GM18870 (cell line): ENCODE data around the gene KLHL7.
"Not testable (repeated sequence)": the region's sequence is repeated elsewhere in the genome, so short reads cannot be mapped to it uniquely, and the experiment has no call there.

Experiments used
- ATAC-seq: cut with Tn5 transposase; IDR thresholded peaks from one replicate; pipeline ENCODE4 v1.9.1; 2021; ENCODE audit warnings: moderate library complexity; ENCODE audit not compliant: unreplicated experiment

The KLHL7 gene

DNA sequence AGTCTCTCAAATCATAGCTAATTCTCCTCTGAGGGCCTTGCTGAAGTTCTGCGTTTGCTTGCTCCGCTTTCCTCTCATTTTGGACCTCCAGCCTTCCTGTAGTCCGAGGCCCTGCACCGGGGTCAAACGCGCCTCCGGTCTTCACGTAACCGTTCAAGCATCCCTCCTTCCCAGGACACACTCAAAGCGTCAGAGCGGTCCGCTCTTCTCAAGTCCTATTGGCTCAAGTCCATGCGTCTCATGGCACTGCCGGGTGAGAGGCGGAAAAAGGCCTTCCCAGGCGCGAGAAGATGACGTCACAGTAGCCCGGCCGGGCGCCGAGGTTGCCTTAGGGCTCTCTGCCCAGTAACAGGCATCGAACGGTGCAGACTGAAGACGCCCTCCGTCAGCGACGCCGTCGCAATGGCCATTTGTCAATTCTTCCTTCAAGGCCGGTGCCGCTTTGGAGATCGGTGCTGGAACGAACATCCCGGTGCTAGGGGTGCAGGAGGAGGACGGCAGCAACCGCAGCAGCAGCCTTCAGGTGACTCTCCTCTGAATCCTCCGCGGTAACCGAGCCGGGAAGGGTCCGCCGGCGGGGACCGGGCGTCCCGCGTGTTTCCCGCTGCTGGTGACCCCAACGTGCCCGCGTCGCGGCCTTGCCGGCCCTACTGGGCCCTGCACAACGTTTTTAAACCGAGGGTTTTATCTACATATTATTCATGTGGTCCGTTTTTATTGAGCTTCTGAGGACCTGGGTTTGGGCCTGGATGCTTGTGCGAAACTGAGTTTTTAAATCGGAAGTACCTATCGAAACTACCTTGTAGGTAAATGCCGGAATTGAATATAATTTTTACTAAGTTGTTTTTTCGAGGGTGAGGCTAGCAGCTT lies 76.3 kb downstream of the KLHL7 start, which contains the start of gene NUP42:
NUP42 (plus strand) TSS at position 365 of the 870 bp plus-strand sequence; CDS start at position 403, 38 bp downstream.
- peak; percentile 94 for ATAC-seq

- no peak for ATAC-seq
Observed at GRCh38 chr7:23183279-23184012, 77.9 kb downstream of the KLHL7 start.

DNA sequence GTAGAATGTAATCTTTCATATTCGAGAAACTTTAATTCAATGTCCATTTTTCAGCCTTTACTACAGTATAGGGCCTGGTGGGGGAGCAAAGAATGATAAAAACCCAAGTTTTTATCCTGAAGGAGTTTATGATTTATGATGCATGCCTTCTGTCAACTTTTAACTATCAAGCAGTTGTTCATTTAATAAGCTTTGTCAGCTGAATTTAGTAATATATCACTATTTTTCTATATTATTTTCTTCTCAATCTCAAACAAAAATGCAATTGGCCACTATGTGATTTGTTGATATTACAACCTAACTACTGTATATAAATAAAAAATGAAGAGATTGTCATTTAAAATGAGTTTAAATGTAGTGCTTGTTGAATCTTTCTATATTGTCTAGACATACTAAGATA lies 78.7 kb downstream of the KLHL7 start:
- no peak for ATAC-seq

- no peak for ATAC-seq
Observed at GRCh38 chr7:23184709-23185359, 79.2 kb downstream of the KLHL7 start.

GRCh38 chr7:23185980-23186379 lies 80.4 kb downstream of the KLHL7 start:
- no peak for ATAC-seq

GRCh38 chr7:23191022-23191421 lies 85.4 kb downstream of the KLHL7 start:
- no peak for ATAC-seq

DNA sequence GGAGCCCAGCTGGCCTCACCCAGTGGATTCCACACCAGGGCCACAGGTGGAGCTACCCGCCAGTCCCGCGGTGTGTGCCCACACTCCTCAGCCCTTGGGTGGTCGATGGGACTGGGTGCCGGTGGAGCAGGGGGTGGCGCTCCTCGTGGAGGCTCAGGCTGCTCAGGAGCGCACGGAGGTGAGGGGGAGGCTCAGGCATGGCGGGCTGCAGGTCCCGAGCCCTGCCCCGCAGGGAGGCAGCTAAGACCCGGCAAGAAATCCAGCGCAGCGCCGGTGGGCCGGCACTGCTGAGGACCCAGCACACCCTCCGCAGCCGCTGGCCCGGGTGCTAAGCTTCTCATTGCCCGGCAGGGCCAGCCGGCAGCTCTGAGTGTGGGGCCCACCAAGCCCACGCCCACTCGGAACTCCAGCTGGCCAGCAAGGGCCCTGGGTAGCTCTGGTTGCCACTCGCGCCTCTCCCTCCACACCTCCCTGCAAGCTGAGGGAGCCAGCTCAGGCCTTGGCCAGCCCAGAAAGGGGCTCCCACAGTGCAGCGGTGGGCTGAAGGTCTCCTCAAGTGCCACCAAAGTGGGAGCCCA lies 88.2 kb downstream of the KLHL7 start:
- ATAC-seq, result not testable (repeated sequence)

DNA sequence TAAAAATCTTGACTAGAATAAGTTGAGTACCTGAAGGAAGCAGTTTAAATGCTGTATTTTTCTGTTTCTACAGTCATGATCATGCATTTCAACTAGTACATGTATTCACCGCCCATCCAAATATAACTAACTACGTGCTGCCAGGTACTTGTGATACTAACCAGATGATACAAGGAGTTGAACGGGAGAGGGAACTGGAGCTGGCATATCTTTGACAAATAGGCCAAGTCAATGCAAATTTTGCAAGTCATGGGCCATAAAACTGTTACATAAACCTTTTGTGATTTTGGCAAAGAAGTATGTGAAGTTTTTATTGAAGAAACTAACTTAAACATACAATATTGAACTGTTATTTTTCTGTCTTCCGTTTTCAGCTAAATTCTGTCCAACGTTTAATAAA lies 90.7 kb downstream of the KLHL7 start:
- ATAC-seq, result no peak

DNA sequence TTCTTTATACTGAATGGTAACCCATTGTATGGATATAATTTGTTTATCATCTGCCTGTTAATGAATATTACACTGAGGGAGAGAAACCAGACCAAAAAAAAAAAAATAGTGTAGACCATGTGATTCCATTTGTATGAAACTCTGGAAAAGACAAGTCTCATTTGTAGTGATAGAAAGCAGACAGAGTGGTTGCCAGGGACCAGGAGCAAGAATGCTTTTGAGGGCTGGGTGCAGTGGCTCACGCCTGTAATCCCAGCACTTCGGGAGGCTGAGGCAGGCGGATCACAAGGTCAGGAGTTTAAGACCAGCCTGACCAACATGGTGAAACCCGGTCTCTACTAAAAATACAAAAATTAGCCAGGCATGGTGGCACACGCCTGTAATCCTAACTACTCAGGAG lies 92.2 kb downstream of the KLHL7 start:
- ATAC-seq, result not testable (repeated sequence)

DNA sequence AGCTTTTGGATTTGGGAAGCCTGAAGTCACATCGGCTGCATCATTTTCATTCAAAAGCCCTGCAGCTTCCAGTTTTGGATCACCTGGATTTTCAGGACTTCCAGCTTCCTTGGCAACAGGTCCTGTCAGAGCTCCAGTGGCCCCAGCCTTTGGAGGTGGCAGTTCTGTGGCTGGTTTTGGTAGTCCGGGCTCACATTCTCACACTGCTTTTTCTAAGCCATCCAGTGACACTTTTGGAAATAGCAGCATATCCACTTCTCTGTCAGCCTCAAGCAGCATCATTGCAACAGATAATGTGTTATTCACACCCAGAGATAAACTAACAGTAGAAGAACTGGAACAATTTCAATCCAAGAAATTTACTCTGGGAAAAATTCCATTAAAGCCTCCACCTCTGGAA lies 94.7 kb downstream of the KLHL7 start:
- ATAC-seq, result no peak

GRCh38 chr7:23204241-23204640 lies 98.7 kb downstream of the KLHL7 start:
- ATAC-seq, result no peak

DNA sequence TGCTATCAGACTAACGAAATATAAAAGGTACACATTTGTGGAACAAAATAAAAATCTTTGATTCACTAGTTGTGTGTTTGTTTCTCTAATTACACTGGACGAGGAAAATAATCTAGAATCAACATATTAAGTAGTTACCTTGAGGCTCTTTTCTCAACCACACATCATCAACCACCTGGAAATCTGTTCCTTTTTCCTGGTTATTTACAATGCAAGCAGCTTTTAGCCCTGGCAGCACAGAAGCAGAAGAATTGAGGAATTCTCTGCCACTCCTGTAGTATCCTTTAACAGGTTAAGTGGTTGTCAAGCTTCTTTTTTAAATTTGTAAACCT lies 100.0 kb downstream of the KLHL7 start:
- no peak for ATAC-seq

DNA sequence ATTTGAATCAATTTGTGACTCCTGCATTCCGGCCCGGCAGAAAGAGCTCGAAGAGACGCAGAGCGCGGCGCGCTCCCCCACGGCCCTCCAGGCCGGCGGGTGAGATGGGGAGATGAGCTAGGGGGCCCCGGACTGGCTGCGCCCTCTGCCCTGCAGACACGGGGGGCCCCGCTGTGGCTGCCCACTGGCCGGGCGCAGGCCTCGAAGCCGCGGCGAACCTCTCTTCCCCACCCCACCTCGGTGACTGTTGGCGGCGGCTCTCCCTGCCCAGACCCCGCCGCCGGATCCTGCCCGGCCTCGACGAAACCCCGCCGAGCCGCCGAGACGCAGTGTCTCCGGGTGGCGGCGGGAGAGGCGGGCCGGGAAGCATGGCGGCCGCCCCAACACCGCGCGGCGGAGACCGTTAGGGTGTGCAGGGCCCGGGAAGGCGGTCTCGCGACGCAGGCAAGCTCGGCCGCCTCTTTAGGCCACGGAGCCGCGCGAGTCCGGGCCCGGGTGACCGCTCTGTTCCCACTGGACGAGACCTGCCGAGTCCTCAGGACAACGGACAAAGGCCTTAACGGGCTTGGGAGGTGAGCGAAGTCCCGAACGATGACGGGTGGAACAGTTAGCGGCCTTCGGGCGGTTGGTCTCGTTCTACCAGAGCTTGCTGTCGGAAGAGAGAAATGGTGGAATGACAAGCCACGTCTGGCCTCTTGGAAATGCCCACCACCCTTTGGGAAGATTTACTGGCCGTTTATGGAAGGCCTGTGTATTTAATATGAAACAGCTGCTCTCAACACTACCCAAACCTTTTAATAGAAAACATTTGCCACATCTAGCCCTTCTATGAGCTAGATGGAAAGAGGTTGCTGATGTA lies 100.6 kb downstream of the KLHL7 start:
- ATAC-seq, result no peak

DNA sequence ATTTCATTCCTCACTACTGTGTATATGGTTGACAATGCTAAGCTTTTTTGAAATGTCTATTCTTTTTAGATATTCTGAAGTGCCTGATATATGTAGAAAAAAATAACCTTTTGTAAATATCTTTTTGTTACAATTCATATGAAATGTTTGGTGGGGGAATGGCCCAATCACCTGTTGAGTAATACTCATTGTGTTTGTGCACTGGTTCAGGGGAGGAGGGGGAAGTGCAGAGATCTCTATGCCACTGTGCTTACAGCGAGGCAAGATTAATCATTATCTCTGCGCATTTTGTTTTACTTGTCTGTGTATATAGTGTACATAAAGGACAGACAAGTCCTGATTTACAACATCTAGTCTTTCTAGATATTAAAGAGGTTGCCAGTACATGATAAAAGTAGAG lies 101.4 kb downstream of the KLHL7 start:
- no peak for ATAC-seq

DNA sequence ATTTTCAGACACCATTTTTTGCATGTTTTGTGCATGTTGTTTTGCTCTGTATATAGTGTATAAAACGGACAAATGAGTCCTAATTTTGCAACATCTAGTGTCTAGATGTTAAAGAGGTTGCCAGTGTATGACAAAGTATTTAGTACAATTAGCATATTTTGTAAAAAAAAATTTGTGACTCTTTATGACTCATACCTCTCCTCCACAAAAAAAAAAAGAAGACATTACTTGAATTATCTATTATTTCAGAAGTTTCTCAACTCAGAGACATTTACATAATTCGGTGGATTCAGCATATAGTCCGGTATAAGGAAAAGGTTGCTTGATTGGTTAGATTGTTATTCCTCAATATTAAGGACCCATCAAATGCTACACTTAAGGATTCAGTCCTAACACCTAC lies 102.3 kb downstream of the KLHL7 start:
- ATAC-seq, result no peak

- no peak for ATAC-seq
Observed at GRCh38 chr7:23208316-23208715, 102.7 kb downstream of the KLHL7 start.

- no peak for ATAC-seq
Observed at GRCh38 chr7:23210506-23210905, 104.9 kb downstream of the KLHL7 start.

GRCh38 chr7:23211589-23211988 lies 106.0 kb downstream of the KLHL7 start:
- ATAC-seq, result no peak

- ATAC-seq, result no peak
Observed at GRCh38 chr7:23212395-23212794, 106.8 kb downstream of the KLHL7 start.

DNA sequence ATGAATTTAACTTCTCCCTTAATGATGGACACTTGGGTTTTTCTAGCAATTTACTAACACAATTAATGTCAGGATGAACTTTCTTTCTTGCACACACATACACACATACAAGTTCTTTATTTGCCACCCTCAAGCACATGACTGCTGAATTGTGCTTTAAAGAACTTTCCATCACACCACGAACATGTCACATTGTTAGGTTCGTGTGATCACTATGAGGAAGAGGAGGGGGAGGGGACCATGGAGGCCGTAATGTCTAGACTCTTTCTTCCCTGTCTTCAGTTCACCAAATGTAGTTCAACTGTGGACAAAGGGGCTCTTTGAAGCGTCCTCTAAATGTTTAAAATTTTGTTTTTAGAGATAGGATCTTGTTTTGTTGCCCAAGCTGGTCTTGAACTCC lies 107.3 kb downstream of the KLHL7 start:
- ATAC-seq, result no peak
